Measurements from ENCODE around the gene KRTAP12-4.

DNA sequence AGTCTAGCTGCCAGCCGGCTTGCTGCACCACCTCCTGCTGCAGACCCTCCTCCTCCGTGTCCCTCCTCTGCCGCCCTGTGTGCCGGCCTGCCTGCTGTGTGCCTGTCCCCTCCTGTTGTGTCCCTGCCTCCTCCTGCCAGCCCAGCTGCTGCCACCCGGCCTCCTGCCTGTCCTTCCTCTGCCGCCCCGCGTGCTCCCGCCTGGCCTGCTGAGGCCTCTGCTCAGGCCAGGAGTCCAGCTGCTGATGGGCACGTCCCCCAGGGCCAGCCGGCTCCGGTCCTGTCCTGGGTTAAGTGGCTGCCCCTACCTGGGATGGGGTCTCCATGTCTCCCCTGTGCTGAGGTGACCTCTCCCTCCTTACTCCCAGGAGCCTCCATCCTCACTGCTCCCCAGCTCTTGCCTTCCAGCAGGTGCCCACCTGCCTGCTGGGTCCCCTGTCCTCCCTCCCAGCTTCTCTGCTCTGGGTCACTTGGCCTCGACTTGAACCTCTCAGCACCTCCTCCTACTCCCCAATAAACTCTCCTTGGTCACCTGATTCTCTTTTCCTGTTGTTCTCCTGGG is 41.7 kb downstream of the KRTAP12-4 start:
- TF ChIP-seq, protein P1, sequence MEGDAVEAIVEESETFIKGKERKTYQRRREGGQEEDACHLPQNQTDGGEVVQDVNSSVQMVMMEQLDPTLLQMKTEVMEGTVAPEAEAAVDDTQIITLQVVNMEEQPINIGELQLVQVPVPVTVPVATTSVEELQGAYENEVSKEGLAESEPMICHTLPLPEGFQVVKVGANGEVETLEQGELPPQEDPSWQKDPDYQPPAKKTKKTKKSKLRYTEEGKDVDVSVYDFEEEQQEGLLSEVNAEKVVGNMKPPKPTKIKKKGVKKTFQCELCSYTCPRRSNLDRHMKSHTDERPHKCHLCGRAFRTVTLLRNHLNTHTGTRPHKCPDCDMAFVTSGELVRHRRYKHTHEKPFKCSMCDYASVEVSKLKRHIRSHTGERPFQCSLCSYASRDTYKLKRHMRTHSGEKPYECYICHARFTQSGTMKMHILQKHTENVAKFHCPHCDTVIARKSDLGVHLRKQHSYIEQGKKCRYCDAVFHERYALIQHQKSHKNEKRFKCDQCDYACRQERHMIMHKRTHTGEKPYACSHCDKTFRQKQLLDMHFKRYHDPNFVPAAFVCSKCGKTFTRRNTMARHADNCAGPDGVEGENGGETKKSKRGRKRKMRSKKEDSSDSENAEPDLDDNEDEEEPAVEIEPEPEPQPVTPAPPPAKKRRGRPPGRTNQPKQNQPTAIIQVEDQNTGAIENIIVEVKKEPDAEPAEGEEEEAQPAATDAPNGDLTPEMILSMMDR (IDR thresholded peaks at IDR 0.05) = no peak
- no peak for TF ChIP-seq POLR2A (IDR thresholded peaks at IDR 0.05)

All from uterus (tissue), 2 donors.